Measurements from ENCODE around the gene PPP2R1B. TPM values are rescaled to one million over a fixed set of nuclear protein-coding genes. Genes with fewer than 3 reads are reported as not detected.
A peak's percentile ranks its signal among the peaks of the same experiment; 100 is the strongest.

PPP2R1B gene
- polyA plus RNA-seq, 1 experiment: 20.7 TPM

- ChIA-PET POLR2A (no interaction called here), CTCF (interaction anchor here (0.6 to 1.3 kb wide), 6 partner anchors 8 to 170 kb away, joined by 3 to 4 read pairs (median 3); no protein-coding TSS in a partner anchor)
- peak; percentile 94 for DNase-seq (ENCODE audit: low read depth)
- peak overlapping the region; percentile 14 for H3K4me3 ChIP-seq (ENCODE audit: low read depth, low read length)
- no peaks in the 10 kb centered on the region for H3K27me3 ChIP-seq (ENCODE audit: control insufficient read depth, insufficient read depth, low read length)
- TF ChIP-seq CTCF (IDR thresholded peaks at IDR 0.05; ENCODE audit: insufficient read depth, low read depth, low read length): 0 out of 2 replicates have a peak, but pooled peaks have one; percentile 7
- H3K36me3 ChIP-seq (ENCODE audit: control insufficient read depth, insufficient read depth, low read length): peaks cover 1% of the 10 kb centered on the region
Observed at GRCh38 chr11:111735262-111736116, 30.7 kb downstream of the PPP2R1B start.

- TF ChIP-seq CTCF (IDR thresholded peaks at IDR 0.05; ENCODE audit: insufficient read depth, low read depth, low read length): no peak
- Histone ChIP-seq H3K36me3 (ENCODE audit: control insufficient read depth, insufficient read depth, low read length) (peaks cover 1% of the 10 kb centered on the region), H3K27me3 (ENCODE audit: control insufficient read depth, insufficient read depth, low read length) (no peaks in the 10 kb centered on the region), H3K4me3 (ENCODE audit: low read depth, low read length) (no peak overlapping the region)
- POLR2A ChIA-PET: no interaction called here
- CTCF ChIA-PET: interaction anchor here (0.6 to 1.3 kb wide), 6 partner anchors 9 to 169 kb away, joined by 3 to 4 read pairs (median 3); no protein-coding TSS in a partner anchor
- no peak for DNase-seq (ENCODE audit: low read depth)
Observed at GRCh38 chr11:111734954-111735261, 31.3 kb downstream of the PPP2R1B start.

- ChIA-PET CTCF (interaction anchor here (0.6 to 2.4 kb wide), 7 partner anchors 9 to 168 kb away, joined by 3 to 8 read pairs (median 3); no protein-coding TSS in a partner anchor), POLR2A (no interaction called here)
- TF ChIP-seq CTCF (IDR thresholded peaks at IDR 0.05; ENCODE audit: insufficient read depth, low read depth, low read length): no peak
- Histone ChIP-seq H3K4me3 (ENCODE audit: low read depth, low read length) (no peak overlapping the region), H3K36me3 (ENCODE audit: control insufficient read depth, insufficient read depth, low read length) (peaks cover 1% of the 10 kb centered on the region), H3K27me3 (ENCODE audit: control insufficient read depth, insufficient read depth, low read length) (no peaks in the 10 kb centered on the region)
- DNase-seq (ENCODE audit: low read depth): no peak
Observed at GRCh38 chr11:111734101-111734953, 31.9 kb downstream of the PPP2R1B start.

- ChIA-PET CTCF (interaction anchor here (0.9 to 2.4 kb wide), 2 partner anchors 43 to 1512 kb away, joined by 3 to 8 read pairs; no protein-coding TSS in a partner anchor), POLR2A (interaction anchor here (0.6 kb wide), 2 partner anchors 100 to 637 kb away, joined by 3 read pairs; no protein-coding TSS in a partner anchor)
- H3K4me3 ChIP-seq (ENCODE audit: low read depth, low read length): no peak overlapping the region
- no peaks in the 10 kb centered on the region for H3K27me3 ChIP-seq (ENCODE audit: control insufficient read depth, insufficient read depth, low read length)
- DNase-seq (ENCODE audit: low read depth): no peak
- no peak for TF ChIP-seq CTCF (IDR thresholded peaks at IDR 0.05; ENCODE audit: insufficient read depth, low read depth, low read length)
- H3K36me3 ChIP-seq (ENCODE audit: control insufficient read depth, insufficient read depth, low read length): peaks cover 1% of the 10 kb centered on the region
Observed at GRCh38 chr11:111733611-111734088, 32.5 kb downstream of the PPP2R1B start.

Measured in BJ (cell line).